Uterus (tissue), 2 donors: ENCODE results near the gene LIPI.

Source experiments
- CTCF ChIP-seq, 4 experiments: fragments of 200-600 bp in 2 of 4; fragments of 450-650 bp in 2 of 4; sonication (generic) in 2 of 4; IDR thresholded peaks; one replicate each; pipeline ENCODE4 v1.5.1; 2016 to 2019; ENCODE audit warnings: antibody characterized with exemption in 4 of 4, mild to moderate bottlenecking in 2 of 4, moderate library complexity in 1 of 4
- POLR2A ChIP-seq, 2 donors: fragments of 450-650 bp; IDR thresholded peaks; one replicate each; pipeline ENCODE4 v1.6.1; 2016; ENCODE audit warnings: antibody characterized with exemption in 2 of 2, mild to moderate bottlenecking in 1 of 2, moderate library complexity in 1 of 2

- TF ChIP-seq CTCF (IDR thresholded peaks at IDR 0.05) (no peak), POLR2A (IDR thresholded peaks at IDR 0.05) (no peak)
These were observed 130.6 kb downstream of the LIPI start for GRCh38 chr21:14080040-14080763.
